HG02970 (cell line): ENCODE data around the gene SERPINB11.
"Not testable (repeated sequence)": the region's sequence is repeated elsewhere in the genome, so short reads cannot be mapped to it uniquely, and the experiment has no call there.

Experiments
- ATAC-seq: cut with Tn5 transposase; IDR thresholded peaks from one replicate; pipeline ENCODE4 v1.9.1; 2021; ENCODE audit warnings: mild to moderate bottlenecking, moderate library complexity, moderate number of reproducible peaks; ENCODE audit not compliant: unreplicated experiment, low FRiP score

The SERPINB11 gene

GRCh38 chr18:63725682-63726480 is 23.1 kb downstream of the SERPINB11 start:
- ATAC-seq: no peak

GRCh38 chr18:63730773-63731172 is 28.0 kb downstream of the SERPINB11 start:
- no peak for ATAC-seq

- ATAC-seq: no peak
Observed at GRCh38 chr18:63731215-63731614, 28.5 kb downstream of the SERPINB11 start.

- no peak for ATAC-seq
Observed at GRCh38 chr18:63736876-63737275, 34.1 kb downstream of the SERPINB11 start.

- no peak for ATAC-seq
Observed at GRCh38 chr18:63741769-63742168, 39.0 kb downstream of the SERPINB11 start.

GRCh38 chr18:63747006-63747405 is 44.2 kb downstream of the SERPINB11 start:
- no peak for ATAC-seq

- ATAC-seq: no peak
Observed at GRCh38 chr18:63749489-63749888, 46.7 kb downstream of the SERPINB11 start.

GRCh38 chr18:63752636-63753035 is 49.9 kb downstream of the SERPINB11 start:
- no peak for ATAC-seq

GRCh38 chr18:63753676-63754075 is 50.9 kb downstream of the SERPINB11 start:
- no peak for ATAC-seq

- ATAC-seq: no peak
Observed at GRCh38 chr18:63757541-63757940, 54.8 kb downstream of the SERPINB11 start.

- ATAC-seq: no peak
Observed at GRCh38 chr18:63758615-63759240, 56.0 kb downstream of the SERPINB11 start.

- not testable (repeated sequence) for ATAC-seq
Observed at GRCh38 chr18:63759786-63760185, 57.0 kb downstream of the SERPINB11 start.

- no peak for ATAC-seq
Observed at GRCh38 chr18:63762518-63762917, 59.8 kb downstream of the SERPINB11 start.

- ATAC-seq: no peak
Observed at GRCh38 chr18:63763831-63764600, 61.3 kb downstream of the SERPINB11 start.

- no peak for ATAC-seq
Observed at GRCh38 chr18:63765837-63766236, 63.1 kb downstream of the SERPINB11 start.
